HG02763 (cell line): ENCODE data around the gene NME8.
A peak's percentile ranks its signal among the peaks of the same experiment; 100 is the strongest.

Source experiments
- ATAC-seq: cut with Tn5 transposase; IDR thresholded peaks from one replicate; pipeline ENCODE4 v1.9.1; 2021; ENCODE audit warnings: mild to moderate bottlenecking, moderate library complexity; ENCODE audit not compliant: unreplicated experiment

NME8 gene

GRCh38 chr7:37899712-37900247 is 51.4 kb downstream of the NME8 start:
- no peak for ATAC-seq

DNA sequence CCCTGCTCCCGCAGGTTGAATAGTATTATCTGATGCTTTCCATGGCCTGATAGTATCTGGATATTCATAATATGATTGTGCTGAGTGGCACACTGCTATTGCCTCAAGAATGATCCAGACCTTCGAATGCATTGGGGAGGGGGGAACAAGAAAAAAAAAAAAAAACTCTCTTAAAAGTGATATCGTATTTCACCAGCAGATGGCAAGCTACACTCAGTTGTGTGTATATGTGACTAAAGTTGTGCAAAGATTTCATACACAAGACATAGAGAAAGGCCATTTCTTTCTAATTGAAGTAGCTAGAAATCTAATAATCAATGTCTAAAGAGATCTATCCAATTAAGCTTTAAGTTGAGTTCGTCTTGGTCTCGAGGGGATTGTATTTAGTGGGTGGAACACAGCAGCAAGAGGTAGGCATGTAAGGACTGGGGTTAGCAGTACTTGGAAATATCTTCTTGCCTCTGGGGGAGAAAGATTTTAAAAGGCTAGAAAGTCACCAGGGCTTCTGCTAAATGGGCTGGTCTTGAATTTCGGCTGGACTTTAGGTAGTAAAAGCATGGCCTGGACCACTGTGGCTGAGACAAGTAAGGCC is 52.9 kb downstream of the NME8 start:
- no peak for ATAC-seq

GRCh38 chr7:37901890-37902524 is 53.6 kb downstream of the NME8 start:
- no peak for ATAC-seq

DNA sequence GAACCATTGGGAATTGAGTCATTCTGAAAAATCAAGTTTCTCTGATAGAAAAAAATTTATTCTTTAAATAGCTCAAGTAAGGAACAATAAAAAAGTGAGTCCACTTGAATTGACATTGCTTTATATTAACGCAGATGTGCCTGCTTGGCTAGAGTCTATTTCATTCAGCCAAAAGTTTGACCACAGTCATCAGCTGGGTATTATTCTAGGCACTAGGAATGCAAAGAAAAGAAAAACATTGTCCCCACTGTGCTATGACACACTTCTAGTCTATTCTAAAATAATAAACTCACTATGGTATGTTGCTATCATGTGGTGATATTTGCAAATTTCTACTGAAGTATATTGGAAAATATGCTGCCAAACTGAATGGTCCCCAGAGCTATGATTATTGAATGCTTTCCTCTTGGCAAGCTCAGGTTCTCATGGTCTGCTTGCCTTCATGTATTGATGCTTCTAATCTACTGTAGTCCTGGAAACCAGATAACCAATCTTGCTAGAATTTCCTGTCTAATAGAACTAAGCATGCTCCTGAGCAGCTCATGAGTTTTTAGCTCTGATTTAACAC is 59.9 kb downstream of the NME8 start:
- ATAC-seq, result no peak

DNA sequence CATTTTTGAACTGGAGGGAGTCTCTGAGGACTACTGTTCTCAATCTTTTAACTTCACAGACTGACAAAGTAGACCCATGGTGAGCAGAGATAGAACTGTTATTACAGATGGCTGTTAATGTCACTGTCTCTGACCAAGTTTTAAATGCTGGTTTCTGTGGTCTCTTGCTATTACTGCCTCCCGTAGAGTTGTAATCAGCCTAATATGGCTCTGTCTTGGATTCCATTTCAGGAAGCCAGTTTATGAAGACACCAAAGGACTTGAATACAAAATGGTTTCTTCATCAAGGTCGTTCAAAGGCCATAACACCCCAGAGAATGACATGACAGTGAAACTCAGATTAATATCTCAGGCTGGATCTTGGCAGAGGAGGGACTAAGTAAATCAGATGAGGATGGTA is 64.4 kb downstream of the NME8 start:
- ATAC-seq, result no peak

DNA sequence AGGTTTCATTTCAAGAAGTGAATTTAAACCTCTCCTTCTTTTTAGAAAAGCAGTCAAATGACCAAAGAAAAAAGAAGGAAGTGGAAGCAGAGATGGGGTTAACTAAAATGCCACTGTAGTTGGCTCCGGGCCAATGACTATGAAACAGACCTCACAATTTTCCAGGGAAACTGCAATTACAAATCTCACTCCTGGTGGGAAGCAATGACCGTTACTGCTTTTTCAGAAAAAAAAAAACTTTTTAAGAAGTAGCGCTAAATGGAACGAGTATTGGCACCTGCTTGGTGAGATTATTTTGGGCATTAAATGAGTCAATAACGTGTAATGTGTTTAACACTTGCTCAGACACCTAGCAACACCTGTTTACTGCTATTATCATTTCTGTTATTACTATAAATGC is 67.0 kb downstream of the NME8 start:
- no peak for ATAC-seq

DNA sequence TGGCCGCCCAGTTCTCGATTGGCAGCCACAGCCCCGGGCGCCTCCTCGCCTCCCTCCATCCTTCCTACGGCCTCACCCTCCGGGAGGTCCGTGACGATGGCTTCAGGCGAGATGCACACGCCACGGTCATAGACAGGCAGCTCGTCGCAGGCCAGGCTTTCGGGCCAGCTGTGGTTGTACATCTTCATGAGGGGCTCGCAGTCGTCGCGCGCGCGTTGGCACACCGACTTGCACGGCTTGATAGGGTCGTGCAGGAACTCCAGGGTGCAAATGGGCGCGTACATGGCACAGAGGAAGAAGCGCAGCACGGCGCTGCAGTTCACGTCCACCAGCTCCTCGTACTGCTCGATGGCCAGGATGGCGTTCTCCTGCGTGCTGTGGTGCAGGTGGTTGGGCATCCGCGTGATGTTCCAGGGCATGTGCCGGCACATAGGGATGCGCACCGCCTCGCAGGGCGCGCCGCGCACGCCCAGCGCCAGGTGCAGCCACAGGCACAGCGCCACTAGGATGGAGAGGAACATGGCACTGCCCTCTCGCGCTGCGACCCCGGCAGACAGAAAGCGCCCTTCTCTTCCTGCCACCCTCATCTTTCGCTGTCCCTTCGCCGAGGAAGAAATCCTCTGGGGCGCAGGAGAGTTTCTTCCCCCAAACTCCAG is 67.7 kb downstream of the NME8 start:
- ATAC-seq, result no peak

DNA sequence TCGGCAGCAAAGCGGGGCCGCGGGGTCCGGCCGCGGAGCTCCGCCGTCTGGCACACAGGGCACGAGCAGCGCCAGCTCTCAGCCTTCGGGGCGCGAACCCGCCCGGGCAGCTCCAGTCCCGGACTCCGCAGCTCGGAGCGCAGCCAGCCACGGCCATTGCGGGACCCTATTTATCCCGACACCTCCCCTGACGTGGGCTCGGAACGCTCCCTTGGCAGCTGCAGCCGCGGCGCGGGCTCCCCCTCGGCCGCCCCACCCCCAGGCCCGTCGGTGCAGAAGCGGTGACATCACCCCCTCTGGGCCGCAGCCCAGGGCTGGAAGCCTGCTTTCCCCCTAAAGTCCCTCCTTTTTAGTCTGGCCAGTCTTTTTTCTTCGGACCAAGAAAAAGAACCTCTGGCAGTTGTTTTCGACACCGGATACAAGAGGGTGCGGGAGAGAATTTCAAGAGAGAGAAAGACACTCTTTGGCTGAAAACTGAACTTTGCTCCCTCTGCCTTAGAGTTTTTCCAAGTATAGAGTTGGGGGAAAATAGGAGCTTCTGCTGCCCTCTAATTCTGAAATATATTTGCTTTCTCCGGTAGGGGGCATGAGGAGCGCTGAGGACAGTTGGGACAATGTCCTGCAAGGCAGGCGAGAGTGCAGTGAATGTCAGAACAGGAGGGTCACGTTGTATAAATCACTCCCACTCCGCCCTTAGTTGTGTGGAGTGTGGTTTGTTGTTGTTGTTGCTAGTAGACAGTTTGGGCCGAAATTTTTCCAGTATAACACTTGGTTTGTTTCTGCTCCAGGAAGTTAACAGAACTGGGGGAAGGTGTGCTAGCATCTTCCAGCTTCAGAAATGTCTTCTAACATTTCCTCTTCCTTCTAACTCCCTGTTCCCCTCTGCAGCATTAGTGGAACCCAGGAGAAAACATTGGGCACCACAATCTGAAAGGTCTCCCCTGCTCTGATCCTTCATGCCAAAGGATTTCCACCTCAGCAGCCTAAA is 68.6 kb downstream of the NME8 start, which contains the start of gene SFRP4:
Gene SFRP4, minus strand, starts transcription at position 145 of the 988 bp plus-strand sequence. CDS start 280 bp downstream, outside the sequence.
- ATAC-seq, result no peak

DNA sequence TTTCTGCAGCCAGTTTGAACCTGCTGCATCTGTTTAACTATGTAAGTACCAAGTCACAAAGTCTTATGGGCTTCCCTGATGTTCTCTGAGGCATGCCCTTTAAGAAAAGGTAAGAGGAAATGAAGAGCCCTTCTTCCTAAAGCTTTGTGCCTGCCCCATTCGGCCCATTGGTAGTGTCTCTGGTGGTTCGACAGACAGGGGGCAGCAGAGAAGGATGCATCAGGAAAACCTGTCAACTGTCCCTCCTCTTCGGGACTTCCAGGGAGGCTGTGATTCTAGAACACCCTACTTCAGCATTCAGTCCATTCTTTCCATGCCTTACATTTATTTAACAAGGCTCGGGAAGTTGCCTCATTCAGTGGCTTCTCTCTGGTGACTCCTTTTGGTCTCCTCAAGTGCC is 70.1 kb downstream of the NME8 start:
- ATAC-seq, result no peak

GRCh38 chr7:37920305-37920848 is 72.0 kb downstream of the NME8 start, which contains the start of gene EPDR1:
Gene EPDR1, plus strand, starts transcription at chr7:37920640. Its CDS starts 300 bp downstream, at chr7:37920940.
- ATAC-seq, result peak; percentile 36

GRCh38 chr7:37920849-37921805 is 72.7 kb downstream of the NME8 start:
- ATAC-seq, result peak; percentile 53

DNA sequence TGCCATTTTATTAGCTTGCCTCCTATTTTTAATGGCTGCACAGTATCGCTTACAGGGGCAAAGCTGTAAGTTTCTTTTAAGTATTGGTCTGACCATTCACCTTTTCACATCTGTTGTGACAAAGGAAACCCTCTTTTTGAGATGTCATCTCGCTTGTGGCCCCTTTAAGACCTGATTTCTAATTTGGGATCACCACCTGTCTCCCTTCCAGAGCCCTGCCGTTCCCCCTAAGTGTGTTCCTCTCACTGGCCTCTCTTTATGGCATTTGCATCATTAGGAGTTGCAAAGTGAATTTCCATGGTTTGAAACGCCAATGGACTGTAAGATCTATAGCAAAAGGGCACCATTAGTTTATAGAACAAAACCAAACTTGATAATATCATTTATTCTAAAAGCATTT is 73.5 kb downstream of the NME8 start:
- no peak for ATAC-seq

DNA sequence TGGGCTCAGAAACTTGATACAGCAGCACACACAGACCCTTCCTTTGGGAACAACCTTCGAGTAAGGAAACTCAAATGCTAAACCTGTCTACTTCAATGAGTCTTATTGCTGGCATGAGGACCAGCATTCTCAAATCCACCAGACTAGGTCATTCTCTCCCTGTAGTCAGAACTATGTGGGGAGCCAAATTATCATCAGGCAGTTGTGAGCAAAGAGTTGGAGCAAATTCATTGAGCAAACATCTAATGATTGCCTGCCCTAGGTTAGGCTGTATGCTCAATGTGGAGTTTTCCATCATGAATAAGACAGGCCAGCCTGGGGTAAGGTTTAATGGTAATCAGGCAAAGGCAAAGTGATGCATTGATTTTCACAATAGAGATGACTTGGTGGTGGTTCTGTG is 75.6 kb downstream of the NME8 start:
- no peak for ATAC-seq

DNA sequence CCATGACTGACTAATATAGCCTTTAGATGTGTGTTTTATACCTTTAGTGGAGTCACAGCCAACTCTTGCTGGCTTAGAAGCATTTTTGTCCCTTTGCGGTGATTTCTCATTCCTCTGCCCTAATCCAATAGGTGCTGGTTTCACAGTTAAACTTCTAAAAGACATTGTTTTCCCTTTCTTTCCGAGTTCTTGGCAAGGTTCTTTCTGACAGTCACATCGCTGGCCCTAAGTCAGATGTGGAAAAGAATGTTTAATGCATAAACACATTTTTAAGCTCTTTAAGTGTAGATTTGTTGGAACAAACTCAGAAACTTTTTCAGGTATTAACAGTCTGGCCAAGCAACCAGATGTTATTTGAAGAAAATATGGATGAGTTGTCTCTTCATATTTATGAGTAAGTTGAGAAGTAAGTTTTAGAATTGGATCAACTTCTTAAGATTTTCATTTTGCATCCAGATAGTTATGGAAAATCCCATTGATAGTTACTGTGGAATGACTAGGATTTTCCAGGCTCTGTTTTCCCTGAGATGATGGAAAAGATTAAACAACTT is 76.2 kb downstream of the NME8 start:
- ATAC-seq, result no peak

- ATAC-seq, result no peak
Observed at GRCh38 chr7:37925620-37926019, 77.2 kb downstream of the NME8 start.

GRCh38 chr7:37927773-37928444 is 79.5 kb downstream of the NME8 start:
- no peak for ATAC-seq

GRCh38 chr7:37928878-37929277 is 80.5 kb downstream of the NME8 start:
- ATAC-seq, result no peak
